Heart right ventricle (tissue), 16 donors: ENCODE results near the gene CAPN15. TPM values are rescaled to one million over a fixed set of nuclear protein-coding genes. Genes with fewer than 3 reads are reported as not detected.
"Not testable (repeated sequence)": the region's sequence is repeated elsewhere in the genome, so short reads cannot be mapped to it uniquely, and the experiment has no call there.

Source experiments
- ATAC-seq, 8 donors: fragments of 200-7000 bp; cut with Tn5 transposase; one replicate each; pipeline ENCODE4 v1.9.1; 2020; ENCODE audit warnings: mild to moderate bottlenecking in 8 of 8, moderate library complexity in 8 of 8, moderate number of reproducible peaks in 1 of 8
- DNase-seq, 2 donors: peaks; one replicate each; pipeline ENCODE4 v3.0.0-alpha.2; 2020
- H3K27ac ChIP-seq, 10 donors: fragments of 200-600 bp; sonication (generic) in 2 of 10; one replicate each; pipeline versions ENCODE4 v1.5.0 to v1.8.0; 2020 to 2022; ENCODE audit warnings: mild to moderate bottlenecking in 3 of 10
- H3K27me3 ChIP-seq, 7 donors: fragments of 200-600 bp; one replicate each; pipeline ENCODE4 v1.8.0; 2021 to 2022; ENCODE audit warnings: mild to moderate bottlenecking in 2 of 7
- H3K36me3 ChIP-seq, 9 donors: fragments of 200-600 bp; sonication (generic) in 1 of 9; one replicate each; pipeline versions ENCODE4 v1.5.0 to v1.8.0; 2020 to 2022; ENCODE audit warnings: mild to moderate bottlenecking in 2 of 9
- H3K4me1 ChIP-seq, 9 donors: fragments of 200-600 bp; sonication (generic) in 1 of 9; one replicate each; pipeline versions ENCODE4 v1.5.0 to v1.8.0; 2020 to 2022; ENCODE audit warnings: mild to moderate bottlenecking in 4 of 9
- H3K4me3 ChIP-seq, 10 donors: fragments of 200-600 bp; sonication (generic) in 2 of 10; one replicate each; pipeline versions ENCODE4 v1.5.0 to v1.8.0; 2020 to 2022; ENCODE audit warnings: mild to moderate bottlenecking in 7 of 10, moderate library complexity in 2 of 10
- H3K9me3 ChIP-seq, 11 donors: fragments of 200-600 bp in 10 of 11; sonication (generic) in 2 of 11; one replicate each; pipeline versions ENCODE4 v1.5.0 to v1.8.0; 2013 to 2022; ENCODE audit warnings: mild to moderate bottlenecking in 2 of 11, control low read depth in 1 of 11, moderate library complexity in 1 of 11
- CTCF ChIP-seq, 9 donors: fragments of 200-600 bp; sonication (generic) in 2 of 9; IDR thresholded peaks; one replicate each; pipeline versions ENCODE4 v1.5.0 to v1.8.0; 2021 to 2022; ENCODE audit warnings: antibody characterized with exemption in 9 of 9, mild to moderate bottlenecking in 5 of 9, moderate library complexity in 1 of 9
- WGBS, 2 donors: extraction: QIAGEN DNeasy Blood & Tissue Kit; methylation state at CpG; one replicate each; pipeline ENCODE4 v1.1.7; 2013; ENCODE audit warnings: inconsistent platforms in 1 of 2; 5-methylcytosine and 5-hydroxymethylcytosine counted together
- intact Hi-C, 10 donors: fragments of 100-400 bp; cut with DNase I; formaldehyde crosslinking; loops; one replicate each; pipeline versions ENCODE4 v1.11.1 to v1.14.2; 2022
- polyA plus RNA-seq, 2 donors: library from polyadenylated mRNA; stranded (reverse); fragments of 200-250 nt; gene quantifications; one replicate each; pipeline ENCODE4 v1.2.3, GENCODE V29; 2013
- total RNA-seq, 10 donors: library from RNA; stranded (reverse); fragmentation: NEBNext Ultra II Directional in 3 of 10; extraction: Animal tissue kit (Norgen Biotek cat#: 25700) in 3 of 10; gene quantifications; one replicate each; pipeline versions ENCODE4 v1.2.1 to v1.2.4, GENCODE V29; 2021 to 2023
- donor health status: Arrhythmogenic right ventricular cardiomyopathy.
- donor health status: ischemic (EF 13 %, LVEDD 7.1; RV severe dilation, severe dysfunction).
- donor health status: healthy with polysubstance abuse.
- donor health status: DM: no; HTN: yes; CAD: no.
- donor health status: DM: no; HTN: no; CAD: no.
- donor health status: ischemic (EF 25% LVEDD 6.9; RV normal size, moderate dysfunction).
- donor health status: ischemic (EF 25% LVEDD 5.7; RV mildly dilated, moderate dysfunction).
- donor health status: healthy.
- donor health status: DM: yes; HTN: yes; CAD: no.
- donor health status: Ischemic cardiomyopathy.
- donor health status: ischemic (EF 35%, LVEDD 5.7; RV mildly dilated, moderate dysfunction).
- donor health status: nonischemic (EF 11% LVEDD 7.7; RV severe dilation, severe dysfunction).
- donor health status: DM: yes; HTN: yes; CAD: no.
- donor health status: PGD.
- donor health status: ischemic (EF 29% LVEDD 5.4; RV normal size, mild dysfunction).
- donor health status: nonischemic (EF 23%, LVEDD 6.1; RV moderate dilation, normal function).

CAPN15 gene
- total and polyA plus RNA-seq, 12 donors, result 11.1 to 39.5 (median 16.0) TPM

GRCh38 chr16:505479-506245, 21.9 kb upstream of the CAPN15 start:
- ATAC-seq (no peak), DNase-seq (no peak)
- H3K4me1 ChIP-seq, result peaks cover 0 to 14% (median under 1%) of the 10 kb centered on the region in 9 donors
- TF ChIP-seq CTCF (IDR thresholded peaks at IDR 0.05), result no peak
- H3K36me3 ChIP-seq, result peaks cover 0 to 57% (median 9%) of the 10 kb centered on the region in 9 donors
- no peaks in the 10 kb centered on the region for H3K9me3 ChIP-seq
- intact Hi-C loops, result no loop called here
- no peak overlapping the region for H3K4me3 ChIP-seq
- 91 to 94% methylated on average over 33 of the region's 33 CpGs for WGBS, 2 donors
- H3K27ac ChIP-seq, result no peak overlapping the region
- no peaks in the 10 kb centered on the region for H3K27me3 ChIP-seq

- TF ChIP-seq CTCF (IDR thresholded peaks at IDR 0.05), result no peak
- H3K36me3 ChIP-seq, result peaks cover 0 to 58% (median 9%) of the 10 kb centered on the region in 9 donors
- no peaks in the 10 kb centered on the region for H3K9me3 ChIP-seq
- intact Hi-C loops, result no loop called here
- peaks cover 0 to 11% (median 0%) of the 10 kb centered on the region in 9 donors for H3K4me1 ChIP-seq
- H3K4me3 ChIP-seq, result no peak overlapping the region
- H3K27ac ChIP-seq, result no peak overlapping the region
- no peaks in the 10 kb centered on the region for H3K27me3 ChIP-seq
- WGBS, 2 donors, result 94 to 96% methylated on average over 7 of the region's 7 CpGs
- no peak for DNase-seq
- no peak for ATAC-seq
Observed at GRCh38 chr16:506246-506546, 21.3 kb upstream of the CAPN15 start.

GRCh38 chr16:507527-507926, 20.0 kb upstream of the CAPN15 start:
- H3K27ac ChIP-seq, DNase-seq, H3K4me3 ChIP-seq, H3K4me1 ChIP-seq, ATAC-seq, H3K27me3 ChIP-seq, H3K9me3 ChIP-seq, intact Hi-C loops: not testable (repeated sequence)
- peaks cover 0 to 58% (median 9%) of the 10 kb centered on the region in 9 donors for H3K36me3 ChIP-seq
- WGBS, 2 donors, result 88 to 90% methylated on average over 14 of the region's 14 CpGs

GRCh38 chr16:507996-508395, 19.5 kb upstream of the CAPN15 start:
- Histone ChIP-seq H3K27me3 (no peaks in the 10 kb centered on the region), H3K4me3 (no peak overlapping the region), H3K4me1 (peaks cover 0 to under 1% (median 0%) of the 10 kb centered on the region in 9 donors), H3K36me3 (peaks cover 0 to 58% (median 9%) of the 10 kb centered on the region in 9 donors), H3K9me3 (no peaks in the 10 kb centered on the region), H3K27ac (no peak overlapping the region)
- no peak for TF ChIP-seq CTCF (IDR thresholded peaks at IDR 0.05)
- intact Hi-C loops, result no loop called here
- ATAC-seq (no peak), DNase-seq (no peak)
- 89 to 90% methylated on average over 6 of the region's 6 CpGs for WGBS, 2 donors
